ENCODE results near the gene VGLL4.
A peak's percentile ranks its signal among the peaks of the same experiment; 100 is the strongest.
"Not testable (repeated sequence)": the region's sequence is repeated elsewhere in the genome, so short reads cannot be mapped to it uniquely, and the experiment has no call there.

VGLL4 gene

DNA sequence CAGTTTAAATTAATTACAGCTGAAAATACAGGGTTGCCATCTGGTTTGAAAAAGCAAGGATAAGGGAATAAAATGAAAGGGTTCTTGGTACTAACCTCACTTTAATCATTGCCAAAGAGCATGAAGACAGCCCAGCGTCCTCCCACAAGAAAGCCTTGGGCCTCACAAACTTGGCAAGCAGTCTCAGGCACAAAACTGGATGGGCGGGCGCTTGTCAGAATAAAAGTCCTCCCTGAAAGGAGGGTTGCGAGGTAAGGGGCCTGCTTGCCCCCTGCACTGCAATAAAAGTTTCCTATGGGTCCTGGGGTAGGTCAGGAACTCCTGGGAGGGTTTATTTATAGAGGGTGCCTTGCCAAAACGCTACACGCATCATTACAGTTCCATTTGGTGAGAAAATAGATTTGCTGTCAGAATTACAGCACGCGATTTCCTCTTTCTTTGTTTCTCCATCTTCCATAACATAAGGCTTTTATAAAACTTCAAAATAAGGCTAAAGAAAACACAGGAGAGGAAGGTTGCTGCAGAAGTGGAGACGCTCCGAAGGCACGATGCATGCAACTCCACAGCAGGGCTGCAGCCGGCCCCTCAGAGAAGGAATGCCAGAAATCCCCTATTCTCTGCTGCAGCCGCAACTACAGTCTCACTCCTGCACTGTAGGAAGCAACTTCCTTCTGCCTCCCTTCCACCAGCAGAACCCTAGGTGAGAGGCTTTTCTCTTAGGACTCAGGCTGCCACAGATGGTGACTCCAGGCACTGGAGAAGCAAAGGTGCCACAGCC lies 61.3 kb downstream of the VGLL4 start:
- peak; percentile 57 for DNase-seq

DNA sequence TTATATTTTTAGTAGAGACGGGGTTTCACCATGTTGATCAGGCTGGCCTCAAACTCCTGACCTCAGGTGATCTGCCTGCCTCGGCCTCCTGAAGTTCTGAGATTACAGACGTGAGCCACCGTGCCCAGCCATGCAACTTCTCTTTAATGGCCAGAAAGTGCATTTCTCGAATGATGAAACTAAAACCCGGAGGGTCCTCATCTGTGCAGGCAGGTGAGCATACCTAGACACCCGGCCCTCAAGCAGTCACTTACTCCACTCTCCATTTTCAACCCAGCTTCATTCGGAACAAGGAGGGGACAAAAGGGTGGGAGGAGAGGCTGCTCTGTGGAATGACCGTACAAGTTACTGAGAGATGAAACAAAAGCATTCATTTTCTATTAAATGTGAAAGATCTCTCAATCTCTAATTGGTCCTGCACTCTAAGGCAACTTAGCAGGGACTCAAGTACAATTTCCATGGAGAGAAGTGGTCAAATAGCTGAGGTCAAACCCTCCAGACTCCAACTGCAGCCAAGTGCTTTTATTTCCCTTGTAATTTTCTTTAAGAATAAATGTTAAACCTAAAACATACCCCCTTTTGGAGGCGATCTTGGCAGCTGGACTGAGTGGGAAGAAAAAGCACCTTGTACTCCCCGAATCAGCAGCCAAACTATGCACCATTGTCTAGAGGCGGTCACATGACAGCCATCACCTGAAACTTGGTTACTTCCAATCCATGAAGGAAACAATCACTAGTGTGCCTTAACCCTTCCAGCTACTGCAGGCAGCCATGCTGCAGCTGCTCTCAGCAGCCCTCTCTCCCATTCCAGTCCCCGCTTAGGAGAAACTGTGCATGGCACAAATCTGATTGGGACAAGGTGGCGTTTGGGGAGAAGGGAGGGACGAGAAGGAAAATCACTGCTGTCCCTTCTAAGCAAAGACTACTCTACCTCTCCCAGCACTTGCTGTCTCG lies 62.2 kb downstream of the VGLL4 start:
- DNase-seq: no peak

DNA sequence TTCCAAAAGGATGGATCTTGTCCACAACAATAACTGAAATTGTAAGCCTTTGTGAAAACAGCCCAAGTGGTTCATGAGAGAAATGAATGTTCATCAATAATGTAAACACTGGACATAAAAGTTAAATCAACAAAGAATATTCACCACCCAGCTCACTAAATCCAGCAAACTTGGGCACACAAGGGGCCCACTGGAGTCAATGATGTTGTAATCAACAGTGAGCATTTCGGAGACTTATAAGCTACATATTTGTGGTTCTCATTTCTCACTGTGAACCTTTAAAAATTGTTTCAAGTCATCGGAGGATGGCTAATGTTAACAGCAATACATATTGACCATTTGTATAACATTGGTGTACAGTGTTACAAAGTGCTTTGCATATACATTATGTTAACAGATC lies 63.1 kb downstream of the VGLL4 start:
- DNase-seq: peak; percentile 13

DNA sequence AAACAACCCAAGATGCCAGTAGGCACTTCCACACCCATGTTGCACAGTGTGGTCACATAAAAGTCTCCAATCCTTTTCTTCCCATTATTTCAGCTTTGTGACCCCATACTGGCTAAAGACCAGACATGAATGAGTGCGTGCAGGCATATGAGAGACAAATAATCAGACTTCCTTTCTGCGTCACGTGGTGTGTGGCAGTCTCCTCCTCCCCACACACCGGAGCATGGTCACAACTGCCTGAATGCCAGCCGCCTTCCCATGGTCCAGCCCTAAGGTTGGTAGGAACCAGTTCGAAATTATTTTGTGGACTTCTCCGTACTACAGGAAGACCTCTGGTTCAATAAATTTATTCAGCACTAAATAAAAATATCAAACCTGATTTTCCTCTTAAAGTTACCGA lies 65.5 kb downstream of the VGLL4 start:
- DNase-seq: no peak

DNA sequence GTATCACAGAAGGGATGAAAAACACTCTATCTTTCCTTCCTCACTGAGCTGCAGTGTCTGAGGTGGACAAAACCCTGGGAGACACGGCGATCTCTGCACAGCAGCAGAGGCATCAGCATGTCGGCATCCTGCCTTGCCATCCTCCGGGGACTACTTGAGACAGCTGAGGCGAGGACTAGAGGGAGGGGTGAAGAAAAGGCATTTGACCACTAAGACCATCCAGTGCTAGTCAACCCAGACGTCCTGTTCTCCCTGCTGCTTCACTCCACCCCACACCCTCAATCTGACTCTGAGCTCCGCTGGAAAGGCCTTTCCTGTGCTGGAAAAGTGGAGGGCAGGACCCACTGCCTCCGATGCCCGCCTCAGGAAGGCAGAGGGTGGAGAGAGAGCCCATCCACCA lies 67.3 kb downstream of the VGLL4 start:
- DNase-seq: no peak

DNA sequence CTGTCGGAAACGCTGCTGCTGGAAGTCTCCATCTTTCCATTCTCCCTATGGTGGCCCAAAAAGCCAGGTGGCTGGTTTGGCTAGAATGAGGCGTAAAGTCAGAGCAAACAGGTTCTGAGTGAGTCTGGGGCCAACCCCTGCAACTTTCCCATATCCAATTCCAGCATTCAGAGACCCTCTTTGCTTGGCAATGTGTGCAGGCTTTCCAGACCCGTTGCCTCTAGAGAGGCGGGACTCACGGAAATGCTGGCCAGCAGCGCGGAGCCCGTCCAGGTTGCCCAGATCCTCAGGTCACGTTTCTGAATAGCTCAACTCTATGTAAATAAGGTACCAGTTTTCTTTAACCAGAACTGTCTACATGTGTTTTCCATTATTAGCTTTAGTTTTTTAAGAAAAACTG lies 68.0 kb downstream of the VGLL4 start:
- no peak for DNase-seq

DNA sequence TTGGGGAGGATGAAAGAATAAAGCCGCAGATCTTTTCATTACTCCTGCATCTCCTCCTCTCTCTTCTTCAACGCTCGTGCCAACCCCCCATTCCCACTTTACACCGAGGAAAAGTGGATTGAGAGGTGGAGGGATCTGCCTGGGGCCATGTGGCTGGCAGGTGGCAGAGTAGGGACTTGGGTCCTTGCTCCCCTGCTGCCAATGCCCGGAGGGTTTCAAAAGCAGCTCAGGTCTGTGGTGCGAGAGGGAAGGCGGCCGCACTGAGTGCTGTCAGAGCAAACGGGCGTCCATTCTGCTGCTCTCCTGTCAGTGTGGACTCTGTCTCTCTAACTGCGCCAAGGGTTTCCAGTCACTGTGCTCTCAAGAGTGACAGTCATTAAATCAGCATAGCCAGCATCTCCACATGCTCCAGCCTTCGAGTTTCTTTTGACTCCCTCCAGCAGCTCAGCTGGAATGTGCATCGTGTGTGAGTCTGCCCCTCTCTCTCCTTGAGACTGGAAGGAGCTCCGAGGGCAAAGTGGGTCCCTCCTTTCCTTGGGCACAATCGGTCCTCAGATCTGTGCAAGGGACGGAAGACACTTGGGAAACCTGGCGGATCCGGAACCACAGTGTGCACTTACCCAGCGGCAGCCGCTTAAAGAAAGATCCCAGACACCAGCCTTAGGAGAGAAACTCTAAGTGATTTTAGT lies 68.6 kb downstream of the VGLL4 start:
- no peak for DNase-seq

DNA sequence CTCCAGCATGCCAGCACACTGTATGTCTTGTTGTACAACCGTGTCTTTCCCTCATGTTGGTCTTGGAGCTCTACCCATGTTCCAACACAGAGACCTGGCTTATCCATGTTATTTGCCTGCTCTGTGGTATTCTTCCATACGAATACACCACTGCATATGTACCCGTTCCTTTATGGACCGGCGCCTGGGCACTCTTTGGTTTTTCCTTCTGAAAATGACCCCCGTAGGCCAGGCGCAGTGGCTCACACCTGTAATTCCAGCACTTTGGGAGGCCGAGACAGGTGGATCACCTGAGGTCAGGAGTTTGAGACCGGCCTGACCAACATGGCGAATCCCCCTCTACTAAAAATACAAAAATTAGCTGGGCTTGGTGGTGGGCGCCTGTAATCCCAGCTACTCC lies 71.1 kb downstream of the VGLL4 start:
- DNase-seq: not testable (repeated sequence)

DNA sequence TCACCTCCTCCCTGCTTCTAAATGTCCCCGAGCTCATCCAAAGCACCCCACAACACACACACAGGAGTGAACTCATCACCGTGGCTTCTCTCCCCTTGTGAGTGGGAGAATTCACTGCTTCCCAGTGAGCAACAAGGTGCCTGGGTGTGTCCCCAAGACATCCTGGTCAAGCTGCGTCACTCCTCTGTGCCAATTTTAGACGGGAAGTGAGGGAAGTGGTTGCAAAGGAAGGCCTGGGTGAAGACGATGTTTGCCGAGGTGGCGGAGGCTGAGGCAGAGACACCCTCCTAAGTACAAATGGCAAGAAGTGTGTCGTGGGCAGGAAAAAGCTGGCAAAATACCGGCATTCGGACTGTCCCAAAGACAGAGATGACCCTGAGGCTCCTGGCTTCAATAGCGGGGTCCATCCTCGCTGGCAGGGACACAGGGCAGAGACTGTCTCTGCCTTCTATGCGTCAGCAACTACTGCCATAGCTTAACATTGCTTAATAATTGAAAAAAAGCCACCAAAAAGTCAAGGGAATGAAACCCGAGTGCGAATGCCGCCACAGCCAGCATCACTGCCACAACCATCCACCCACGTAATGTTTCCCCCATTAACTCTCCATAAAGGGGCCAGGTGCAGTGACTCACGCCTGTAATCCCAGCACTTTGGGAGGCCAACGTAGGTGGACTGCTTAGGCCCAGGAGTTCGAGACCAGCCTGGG lies 72.8 kb downstream of the VGLL4 start:
- no peak for DNase-seq

DNA sequence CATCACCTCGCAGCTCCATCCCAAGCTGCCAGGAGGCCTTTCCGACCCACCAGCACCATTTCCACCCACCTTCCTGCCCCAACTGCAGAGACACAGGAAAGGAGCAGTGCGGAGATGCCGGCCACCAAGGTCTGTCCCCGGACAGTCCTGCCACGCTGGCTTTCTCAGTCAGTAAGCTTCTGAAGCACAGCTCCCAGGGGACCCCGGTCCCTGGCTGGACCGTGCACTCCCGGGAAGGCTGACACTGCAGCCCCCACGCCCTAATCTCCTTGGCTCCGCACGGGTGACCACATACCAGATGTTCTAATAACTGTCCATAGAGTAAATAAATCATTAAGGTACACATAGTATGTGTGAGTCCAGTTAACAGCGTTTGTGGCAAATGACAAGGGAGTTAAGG lies 73.5 kb downstream of the VGLL4 start:
- DNase-seq: no peak

DNA sequence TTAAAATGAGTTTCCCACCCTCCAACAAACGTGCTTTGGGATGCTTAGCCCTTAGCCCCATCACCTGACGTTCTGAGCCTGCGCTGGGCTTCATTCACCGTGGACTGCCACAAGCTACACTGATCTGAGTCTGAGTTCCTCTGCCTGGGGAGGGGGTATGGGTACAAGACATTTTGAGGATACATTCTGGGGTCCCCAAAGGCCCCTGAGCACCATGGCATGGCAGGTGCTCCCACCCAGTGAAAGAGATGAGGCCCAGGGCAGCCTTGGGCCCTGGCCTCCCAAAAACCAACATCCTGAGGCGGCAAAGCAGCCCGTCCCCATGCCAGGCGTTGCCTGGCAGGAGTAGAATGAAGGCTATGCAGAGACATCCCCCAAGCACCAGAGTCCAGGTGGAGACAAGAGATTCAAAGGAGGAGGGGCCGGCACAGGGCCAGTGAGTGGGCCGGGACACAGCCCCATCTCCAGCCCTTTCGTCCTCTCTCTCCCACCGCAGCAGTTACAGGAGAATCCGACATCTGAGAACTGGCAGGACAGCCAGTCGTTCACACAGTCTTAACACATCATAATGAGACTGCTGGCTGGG lies 74.5 kb downstream of the VGLL4 start:
- no peak for DNase-seq

DNA sequence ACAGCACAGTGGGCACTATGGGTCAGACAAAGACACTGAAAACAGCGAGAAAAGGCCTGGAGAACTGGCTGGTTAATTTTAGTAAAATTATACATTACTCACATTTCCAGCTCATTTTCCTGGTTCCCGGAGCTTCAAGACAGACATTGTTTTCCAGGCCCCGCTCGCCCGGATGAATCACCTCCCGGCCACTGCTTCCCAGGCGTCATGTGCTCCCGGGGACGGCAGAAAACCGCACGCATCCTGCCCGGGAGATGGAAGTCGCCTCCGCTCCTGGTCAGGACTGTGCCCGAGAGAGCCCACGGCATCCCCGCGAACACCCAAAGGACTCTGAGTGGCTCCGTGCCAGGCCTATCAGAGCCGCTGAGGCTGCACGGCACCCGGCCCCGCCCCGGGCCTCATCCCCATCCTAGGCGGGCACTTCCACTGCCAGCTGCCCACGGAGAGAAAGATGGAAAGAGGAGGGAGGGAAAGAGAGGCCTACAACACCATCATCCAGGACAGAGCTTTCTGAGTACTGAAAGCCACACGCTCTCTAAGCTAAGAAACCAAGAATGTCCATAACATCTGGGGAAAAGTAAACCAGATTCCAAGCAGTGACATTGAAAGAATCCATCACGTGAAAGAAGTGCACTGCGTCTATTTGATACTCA lies 75.1 kb downstream of the VGLL4 start:
- DNase-seq: peak; percentile 86

DNA sequence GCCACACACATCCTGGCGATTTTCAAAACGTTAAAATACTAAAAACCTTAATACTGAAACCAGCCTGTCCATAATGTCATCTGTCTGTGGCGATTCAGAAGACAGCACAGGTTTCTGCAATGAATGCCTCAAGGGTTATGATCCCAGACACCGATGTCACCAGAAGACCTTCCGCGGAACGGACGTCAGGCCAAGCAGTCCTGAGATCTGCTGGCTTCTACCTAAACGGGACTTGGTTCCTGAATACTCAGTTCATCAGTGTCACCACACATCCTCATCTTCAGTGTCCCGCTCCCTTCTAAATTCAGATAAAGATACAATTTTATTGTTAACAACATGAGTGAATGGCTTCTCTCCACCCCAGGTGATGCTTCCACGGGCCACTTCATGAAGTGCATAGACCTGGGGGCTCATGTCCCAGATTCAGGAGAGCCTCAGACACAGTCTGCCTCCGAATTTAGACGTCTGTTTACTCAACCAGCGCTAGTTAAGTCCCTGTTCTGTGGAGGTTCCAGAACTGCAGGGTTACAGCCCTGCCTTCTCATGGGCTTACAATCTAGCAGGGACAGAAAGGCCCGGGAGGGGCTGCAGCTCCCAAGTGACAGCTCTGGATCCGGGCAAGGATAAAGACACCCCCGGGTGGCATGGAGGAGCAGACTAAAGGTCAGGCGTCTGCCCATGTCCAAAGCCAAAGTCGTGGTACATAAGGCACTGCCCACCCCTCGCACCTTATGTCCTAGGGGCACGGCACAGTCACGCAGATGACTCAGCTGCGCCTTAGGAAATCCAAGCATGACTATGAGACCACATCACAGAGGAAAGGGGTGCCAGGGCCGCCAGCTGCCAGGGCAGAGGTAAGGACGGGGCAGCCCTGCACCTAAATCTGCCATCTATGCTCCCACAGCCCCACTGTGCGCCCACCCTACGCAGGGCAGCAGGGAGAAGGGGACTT lies 75.9 kb downstream of the VGLL4 start:
- peak; percentile 72 for DNase-seq

DNA sequence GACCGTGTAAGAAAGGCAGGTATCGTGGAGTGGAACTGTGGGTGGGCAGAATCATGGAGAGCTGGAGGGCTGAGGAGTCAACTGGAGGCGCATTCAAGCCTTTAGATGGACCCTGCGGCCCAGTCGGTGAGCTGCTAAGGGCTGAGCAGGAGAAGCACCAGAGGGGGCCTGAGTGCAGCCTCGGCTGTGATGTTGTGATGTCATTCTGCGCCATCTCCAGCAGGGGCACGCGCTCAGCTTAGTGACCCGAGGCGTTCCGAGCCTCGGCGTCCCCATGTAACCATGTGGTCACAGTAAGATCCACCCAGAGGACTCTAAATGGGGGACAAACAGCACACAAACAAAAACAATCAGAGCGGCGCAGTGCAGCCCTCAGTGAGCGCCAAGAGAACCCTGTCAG lies 76.8 kb downstream of the VGLL4 start:
- no peak for DNase-seq

DNA sequence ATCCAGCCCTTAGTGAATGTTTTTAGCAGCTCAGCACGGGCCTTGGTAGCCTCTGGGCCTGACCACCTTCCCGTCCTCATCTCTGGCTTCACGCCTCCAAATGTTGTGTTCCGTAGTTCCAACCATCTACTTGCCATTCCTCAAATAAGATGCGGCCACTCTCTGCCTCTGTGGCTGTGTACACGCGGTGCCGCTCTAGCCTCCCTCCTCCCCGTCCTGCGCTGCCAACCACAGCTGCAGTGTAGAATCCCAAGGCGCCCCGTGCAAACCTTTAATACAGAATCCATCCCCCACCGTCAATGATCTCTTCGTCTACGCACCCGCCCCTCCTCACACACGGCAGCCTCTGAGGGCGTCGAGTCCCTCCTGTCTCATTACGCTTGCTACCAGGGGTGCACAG lies 77.2 kb downstream of the VGLL4 start:
- no peak for DNase-seq

DNA sequence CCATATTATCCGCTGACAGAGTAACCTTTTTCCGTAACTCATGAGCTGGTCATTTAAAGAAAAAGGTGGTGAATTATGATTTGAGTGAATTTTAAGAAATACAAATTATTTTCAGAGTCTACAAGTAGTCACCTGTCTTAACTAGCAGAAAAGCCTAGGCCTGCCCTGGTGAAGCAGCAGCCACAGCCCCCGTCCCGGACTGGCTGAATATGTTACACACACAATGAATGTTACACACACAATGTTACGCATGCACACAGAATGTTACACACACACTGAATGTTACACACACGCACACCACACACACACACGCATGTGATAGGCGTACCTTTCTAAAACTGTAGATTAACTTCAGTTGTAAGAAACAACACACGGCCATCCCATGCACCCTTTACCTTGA lies 77.8 kb downstream of the VGLL4 start:
- no peak for DNase-seq

DNA sequence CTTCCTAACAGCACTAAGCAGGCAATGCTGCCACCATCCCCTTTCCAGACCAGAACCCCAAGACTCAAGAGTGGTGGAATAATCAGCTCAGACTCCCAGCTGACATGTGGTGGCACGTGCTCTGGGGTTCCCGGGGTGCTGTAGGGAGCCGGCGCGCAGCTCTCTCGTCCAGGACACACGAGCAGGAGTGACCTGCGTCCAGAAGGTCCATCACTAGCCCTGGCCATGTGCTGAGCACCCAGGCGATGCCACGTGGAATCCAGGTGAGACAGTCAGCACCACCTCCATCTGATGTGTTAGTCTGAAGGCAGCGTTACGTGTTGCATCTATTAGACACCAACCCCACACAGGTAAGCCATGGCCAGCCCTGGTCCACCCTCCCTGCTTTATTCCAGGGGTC lies 78.2 kb downstream of the VGLL4 start:
- DNase-seq: no peak

DNA sequence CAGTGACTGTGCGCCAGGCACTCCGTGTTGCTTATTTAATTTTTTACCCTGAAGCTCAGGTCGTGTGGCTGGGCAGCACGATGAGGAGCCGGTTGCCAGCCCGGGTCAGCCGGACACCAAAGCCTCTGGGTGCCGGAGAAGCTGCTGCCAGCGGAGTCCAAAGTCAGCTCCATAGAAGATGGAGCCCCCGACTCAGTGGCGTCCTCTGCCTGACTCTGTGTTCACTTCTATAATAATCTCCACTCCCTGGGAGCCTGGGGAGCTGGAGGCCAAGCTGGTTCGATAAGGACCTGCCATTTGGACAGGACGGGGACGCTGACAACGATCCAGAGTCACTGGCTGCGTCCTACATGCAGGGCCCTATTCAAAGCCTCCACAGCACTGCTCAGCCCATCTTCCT lies 78.6 kb downstream of the VGLL4 start:
- DNase-seq: no peak

DNA sequence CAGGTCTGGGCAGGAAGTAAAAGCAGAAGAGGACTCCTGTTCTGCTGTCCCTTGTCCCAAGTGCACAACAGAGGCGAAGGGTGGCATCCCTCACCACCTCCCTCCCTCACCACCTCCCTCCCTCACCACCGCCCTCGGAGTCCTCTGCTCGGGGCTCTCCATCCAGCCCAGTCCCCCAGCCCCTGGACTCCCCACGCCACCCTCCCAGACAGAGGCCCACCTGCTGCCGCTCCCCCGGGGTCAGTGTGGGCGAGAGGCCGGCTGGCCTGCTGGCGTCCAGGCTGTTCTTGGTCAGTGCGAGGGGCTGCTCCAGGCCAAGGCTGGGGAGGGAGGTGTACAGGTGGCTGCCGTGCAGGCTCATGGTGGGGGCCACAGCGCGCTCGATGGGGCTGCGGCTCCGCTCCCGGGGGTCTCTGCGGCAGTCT lies 79.1 kb downstream of the VGLL4 start:
- DNase-seq: no peak

DNA sequence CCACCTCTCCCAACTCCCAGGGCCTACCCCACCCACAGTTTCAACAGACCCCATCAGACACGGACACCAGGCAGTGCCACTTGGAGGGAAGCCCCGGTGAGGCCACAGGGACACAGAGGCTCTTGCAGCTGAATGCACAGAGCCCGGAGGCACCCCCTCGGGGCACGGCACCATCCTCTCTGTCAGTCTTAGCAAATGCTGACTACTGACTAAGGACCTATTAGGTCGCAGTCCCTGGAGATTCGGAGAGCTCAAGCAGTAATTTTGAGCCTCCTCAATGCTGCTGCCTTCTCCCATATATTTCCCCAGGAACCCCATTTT lies 79.9 kb downstream of the VGLL4 start:
- DNase-seq: no peak

All from HCEC 1CT (cell line).